Measurements from ENCODE around the gene FGD5. TPM values are rescaled to one million over a fixed set of nuclear protein-coding genes. Genes with fewer than 3 reads are reported as not detected.

The FGD5 gene
- total and polyA plus RNA-seq, 4 donors, result 12.0 to 21.9 (median 13.2) TPM

DNA sequence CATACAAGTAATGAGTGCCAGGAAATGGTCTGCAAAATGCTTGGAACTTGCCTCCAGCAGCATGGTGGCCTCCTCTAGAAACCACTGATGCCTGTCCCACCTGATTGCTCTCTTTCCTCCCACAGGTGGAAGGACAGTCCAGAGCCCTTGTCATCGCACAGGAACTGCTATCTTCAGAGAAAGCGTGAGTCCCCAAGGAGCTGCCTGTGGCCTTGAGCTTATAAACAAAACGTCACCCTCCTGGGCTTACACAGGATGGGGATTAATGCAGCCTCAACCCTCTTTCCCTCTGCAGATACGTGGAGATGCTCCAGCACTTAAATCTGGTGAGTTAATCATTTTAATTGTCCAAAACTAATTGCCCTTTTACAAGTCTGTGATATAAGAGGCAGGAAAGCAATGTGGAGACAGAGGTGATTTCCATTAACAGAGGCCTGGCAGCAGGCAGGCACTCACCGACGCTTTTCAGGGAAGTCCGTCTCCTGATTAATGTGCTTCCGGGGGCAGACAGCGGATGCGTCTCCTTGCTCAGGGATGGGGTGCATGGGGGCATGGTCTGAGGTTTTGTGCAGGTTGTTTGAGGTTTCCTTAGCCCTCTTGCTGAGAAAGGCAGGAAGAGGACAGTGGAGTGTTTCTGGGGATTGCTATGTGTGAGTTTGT is 61.8 kb downstream of the FGD5 start:
- Histone ChIP-seq H3K27me3 (ENCODE audit: control insufficient read depth, insufficient read depth, low read length) (no peaks in the 10 kb centered on the region), H3K9me3 (ENCODE audit: control insufficient read depth, insufficient read depth, low read length) (no peaks in the 10 kb centered on the region), H3K36me3 (ENCODE audit: control insufficient read depth, insufficient read depth, low read length) (no peaks in the 10 kb centered on the region), H3K27ac (ENCODE audit: low read depth, low read length) (no peak overlapping the region), H3K4me1 (ENCODE audit: control insufficient read depth, insufficient read depth, low read length) (peaks cover 12% of the 10 kb centered on the region), H3K4me3 (ENCODE audit: low read depth, low read length) (no peak overlapping the region)
- peak in 1 of 6 donors; percentile 68 for DNase-seq (ENCODE audit: low read depth in 4 of 6, low spot score in 6 of 6)
- WGBS (ENCODE audit: insufficient coverage), result 41% methylated on average over 9 of the region's 10 CpGs

DNA sequence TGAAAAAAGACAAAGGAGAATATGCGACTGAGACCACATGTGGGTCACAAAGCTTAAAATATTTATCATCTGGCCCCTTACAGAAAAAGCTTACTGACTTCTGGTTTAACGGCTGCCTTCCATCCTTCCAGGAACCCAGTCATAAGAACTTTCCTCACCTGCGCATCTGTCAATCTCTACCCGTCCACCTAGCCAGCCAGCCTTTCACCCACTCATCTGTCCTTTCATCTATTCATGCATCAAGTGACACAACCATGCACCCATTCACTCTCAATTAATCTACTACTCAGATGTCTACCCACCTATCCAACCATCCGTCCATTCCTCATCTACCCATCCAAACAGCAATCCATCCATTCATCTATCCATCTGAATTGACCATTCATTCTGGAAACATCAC is 64.5 kb downstream of the FGD5 start:
- Histone ChIP-seq H3K27ac (ENCODE audit: low read depth, low read length) (no peak overlapping the region), H3K27me3 (ENCODE audit: control insufficient read depth, insufficient read depth, low read length) (no peaks in the 10 kb centered on the region), H3K4me3 (ENCODE audit: low read depth, low read length) (no peak overlapping the region), H3K36me3 (ENCODE audit: control insufficient read depth, insufficient read depth, low read length) (no peaks in the 10 kb centered on the region), H3K4me1 (ENCODE audit: control insufficient read depth, insufficient read depth, low read length) (peaks cover 5% of the 10 kb centered on the region), H3K9me3 (ENCODE audit: control insufficient read depth, insufficient read depth, low read length) (no peaks in the 10 kb centered on the region)
- 94% methylated on average over 5 of the region's 5 CpGs for WGBS (ENCODE audit: insufficient coverage)
- DNase-seq (ENCODE audit: low read depth in 4 of 6, low spot score in 6 of 6), result no peak

DNA sequence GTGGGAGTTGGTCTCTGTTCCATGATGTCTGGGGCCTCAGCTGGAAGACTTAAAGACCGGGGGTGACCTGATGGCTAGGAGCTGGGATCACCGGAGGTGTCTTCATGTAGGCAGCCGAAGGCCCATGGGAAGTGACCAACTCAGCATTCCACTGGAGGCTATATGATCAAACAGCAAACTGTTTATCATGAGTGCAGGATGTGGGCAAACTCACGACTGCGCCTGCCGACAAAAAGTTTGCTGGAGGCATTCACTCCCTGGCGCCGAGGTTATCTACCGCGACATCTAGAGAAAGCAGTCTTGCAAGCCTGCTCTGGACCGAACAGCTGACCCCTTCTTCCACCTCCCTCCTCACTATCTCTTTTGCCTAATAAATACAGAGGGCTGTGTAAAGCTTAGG is 65.9 kb downstream of the FGD5 start:
- H3K4me1 ChIP-seq (ENCODE audit: control insufficient read depth, insufficient read depth, low read length), result no peaks in the 10 kb centered on the region
- DNase-seq (ENCODE audit: low read depth in 4 of 6, low spot score in 6 of 6), result no peak
- no peaks in the 10 kb centered on the region for H3K9me3 ChIP-seq (ENCODE audit: control insufficient read depth, insufficient read depth, low read length)
- H3K4me3 ChIP-seq (ENCODE audit: low read depth, low read length), result no peak overlapping the region
- no peaks in the 10 kb centered on the region for H3K27me3 ChIP-seq (ENCODE audit: control insufficient read depth, insufficient read depth, low read length)
- 76% methylated on average over 3 of the region's 11 CpGs for WGBS (ENCODE audit: insufficient coverage)
- no peaks in the 10 kb centered on the region for H3K36me3 ChIP-seq (ENCODE audit: control insufficient read depth, insufficient read depth, low read length)
- no peak overlapping the region for H3K27ac ChIP-seq (ENCODE audit: low read depth, low read length)

DNA sequence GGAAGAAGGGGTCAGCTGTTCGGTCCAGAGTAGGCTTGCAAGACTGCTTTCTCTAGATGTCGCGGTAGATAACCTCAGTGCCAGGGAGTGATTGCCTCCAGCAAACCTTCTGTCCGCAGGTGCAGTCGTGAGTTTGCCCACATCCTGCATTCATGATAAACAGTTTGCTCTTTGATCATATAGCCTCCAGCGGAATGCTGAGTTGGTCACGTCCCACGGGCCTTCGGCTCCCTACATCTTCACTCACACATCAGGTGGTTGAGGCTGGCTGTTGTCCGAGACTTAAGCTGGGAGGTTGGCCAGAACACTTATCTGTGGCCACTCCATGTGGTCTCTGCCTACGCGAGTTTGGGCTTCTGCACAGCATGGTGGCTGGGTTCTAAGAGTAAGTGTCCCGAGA is 66.5 kb downstream of the FGD5 start:
- no peak overlapping the region for H3K4me3 ChIP-seq (ENCODE audit: low read depth, low read length)
- no peaks in the 10 kb centered on the region for H3K27me3 ChIP-seq (ENCODE audit: control insufficient read depth, insufficient read depth, low read length)
- H3K9me3 ChIP-seq (ENCODE audit: control insufficient read depth, insufficient read depth, low read length), result no peaks in the 10 kb centered on the region
- no peaks in the 10 kb centered on the region for H3K4me1 ChIP-seq (ENCODE audit: control insufficient read depth, insufficient read depth, low read length)
- 92% methylated on average over 6 of the region's 13 CpGs for WGBS (ENCODE audit: insufficient coverage)
- no peaks in the 10 kb centered on the region for H3K36me3 ChIP-seq (ENCODE audit: control insufficient read depth, insufficient read depth, low read length)
- DNase-seq (ENCODE audit: low read depth in 4 of 6, low spot score in 6 of 6), result no peak
- H3K27ac ChIP-seq (ENCODE audit: low read depth, low read length), result no peak overlapping the region

DNA sequence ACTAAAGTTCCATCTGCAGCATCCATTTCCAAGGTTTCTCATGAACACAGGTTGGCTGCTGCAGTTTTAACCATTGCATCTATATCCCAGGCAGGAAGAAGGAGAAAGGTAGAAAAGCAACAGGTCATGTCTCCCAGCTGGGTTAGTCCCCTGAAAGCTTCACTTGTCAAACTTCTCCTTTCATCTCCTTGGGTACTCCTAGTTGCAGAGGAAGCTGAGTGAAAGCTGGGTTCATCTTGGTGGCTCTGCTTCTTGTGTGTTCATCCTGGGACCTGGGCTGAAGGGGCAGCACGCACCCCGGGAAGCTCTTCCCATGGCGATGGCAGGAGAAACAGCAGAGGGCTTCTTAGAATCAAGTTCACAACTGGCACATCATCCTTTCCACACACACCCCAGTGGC is 67.3 kb downstream of the FGD5 start:
- Histone ChIP-seq H3K27ac (ENCODE audit: low read depth, low read length) (no peak overlapping the region), H3K4me3 (ENCODE audit: low read depth, low read length) (no peak overlapping the region), H3K9me3 (ENCODE audit: control insufficient read depth, insufficient read depth, low read length) (no peaks in the 10 kb centered on the region), H3K27me3 (ENCODE audit: control insufficient read depth, insufficient read depth, low read length) (no peaks in the 10 kb centered on the region), H3K4me1 (ENCODE audit: control insufficient read depth, insufficient read depth, low read length) (no peaks in the 10 kb centered on the region), H3K36me3 (ENCODE audit: control insufficient read depth, insufficient read depth, low read length) (no peaks in the 10 kb centered on the region)
- 96% methylated on average over 3 of the region's 3 CpGs for WGBS (ENCODE audit: insufficient coverage)
- DNase-seq (ENCODE audit: low read depth in 4 of 6, low spot score in 6 of 6), result no peak

DNA sequence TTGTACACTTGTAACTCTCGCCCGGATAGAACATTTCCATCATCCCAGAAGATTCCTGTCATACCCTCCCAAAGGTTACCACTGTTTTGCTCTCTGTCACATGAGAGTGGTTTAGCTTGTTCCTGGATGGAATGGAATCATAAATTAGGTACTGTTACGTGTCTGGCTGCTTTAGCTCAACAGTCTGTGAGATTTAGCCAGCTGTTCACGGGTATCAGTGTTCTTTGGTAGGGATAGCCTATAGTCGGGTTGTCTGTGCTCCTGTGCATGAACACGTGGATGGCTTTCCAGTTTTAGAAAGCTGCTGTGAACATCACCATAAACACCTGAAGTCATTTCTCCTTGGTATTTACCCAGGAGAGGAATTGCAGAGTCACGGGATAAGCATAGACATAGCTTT is 70.4 kb downstream of the FGD5 start:
- WGBS (ENCODE audit: insufficient coverage), result no CpG with 5 or more reads among the region's 7 CpGs
- no peaks in the 10 kb centered on the region for H3K9me3 ChIP-seq (ENCODE audit: control insufficient read depth, insufficient read depth, low read length)
- no peaks in the 10 kb centered on the region for H3K27me3 ChIP-seq (ENCODE audit: control insufficient read depth, insufficient read depth, low read length)

DNA sequence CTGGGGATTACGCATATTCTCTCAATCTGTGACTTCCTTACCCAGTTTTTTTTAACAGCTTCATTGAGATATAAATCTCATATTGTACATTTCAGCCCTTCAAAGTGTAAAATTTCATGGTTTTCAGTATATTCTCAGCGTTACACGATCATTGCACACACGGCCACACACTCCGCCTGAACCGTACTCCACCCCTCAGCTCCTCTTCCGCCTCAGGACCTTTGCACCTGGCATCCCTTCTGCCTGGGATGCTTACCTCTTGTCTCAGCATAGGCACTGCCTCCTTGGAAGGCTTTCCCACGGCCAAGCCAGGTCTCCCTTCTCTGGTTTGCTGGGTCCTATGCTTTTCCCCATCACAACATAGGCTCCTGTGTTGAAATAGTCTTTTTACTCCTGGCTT is 71.2 kb downstream of the FGD5 start:
- Histone ChIP-seq H3K4me1 (ENCODE audit: control insufficient read depth, insufficient read depth, low read length) (no peaks in the 10 kb centered on the region), H3K36me3 (ENCODE audit: control insufficient read depth, insufficient read depth, low read length) (no peaks in the 10 kb centered on the region), H3K27ac (ENCODE audit: low read depth, low read length) (no peak overlapping the region), H3K4me3 (ENCODE audit: low read depth, low read length) (no peak overlapping the region), H3K27me3 (ENCODE audit: control insufficient read depth, insufficient read depth, low read length) (no peaks in the 10 kb centered on the region), H3K9me3 (ENCODE audit: control insufficient read depth, insufficient read depth, low read length) (no peaks in the 10 kb centered on the region)
- no peak for DNase-seq (ENCODE audit: low read depth in 4 of 6, low spot score in 6 of 6)
- WGBS (ENCODE audit: insufficient coverage), result 89% methylated on average over 8 of the region's 8 CpGs

More for the DNA sequence above, 70.4 kb downstream of the FGD5 start:
- Histone ChIP-seq H3K4me1 (ENCODE audit: control insufficient read depth, insufficient read depth, low read length) (no peaks in the 10 kb centered on the region), H3K27ac (ENCODE audit: low read depth, low read length) (no peak overlapping the region), H3K36me3 (ENCODE audit: control insufficient read depth, insufficient read depth, low read length) (no peaks in the 10 kb centered on the region), H3K4me3 (ENCODE audit: low read depth, low read length) (no peak overlapping the region)
- DNase-seq (ENCODE audit: low read depth in 4 of 6, low spot score in 6 of 6), result peak in 1 of 6 donors; percentile 58

DNA sequence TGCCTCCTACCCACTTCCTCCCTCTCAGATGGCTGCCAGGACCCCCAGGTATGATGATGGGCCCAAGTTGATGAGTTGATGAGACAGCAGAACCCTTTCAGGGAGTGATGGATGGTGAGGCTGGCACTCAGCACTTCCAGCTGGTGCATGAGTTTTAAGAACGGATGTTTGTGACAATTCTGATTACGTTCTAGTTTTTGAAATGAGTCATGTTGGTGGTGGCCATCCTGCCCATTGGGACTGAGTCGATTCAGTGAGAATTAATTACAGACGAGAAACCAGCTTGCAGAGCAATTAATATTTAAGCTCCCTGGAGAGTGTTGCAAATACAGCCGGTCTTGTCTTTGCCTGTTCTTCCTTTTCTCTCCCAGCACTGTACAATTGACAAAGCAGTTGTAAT is 71.7 kb downstream of the FGD5 start:
- Histone ChIP-seq H3K27me3 (ENCODE audit: control insufficient read depth, insufficient read depth, low read length) (no peaks in the 10 kb centered on the region), H3K36me3 (ENCODE audit: control insufficient read depth, insufficient read depth, low read length) (no peaks in the 10 kb centered on the region), H3K9me3 (ENCODE audit: control insufficient read depth, insufficient read depth, low read length) (no peaks in the 10 kb centered on the region), H3K4me3 (ENCODE audit: low read depth, low read length) (no peak overlapping the region), H3K27ac (ENCODE audit: low read depth, low read length) (no peak overlapping the region), H3K4me1 (ENCODE audit: control insufficient read depth, insufficient read depth, low read length) (no peaks in the 10 kb centered on the region)
- WGBS (ENCODE audit: insufficient coverage), result 68% methylated on average over 5 of the region's 5 CpGs
- DNase-seq (ENCODE audit: low read depth in 4 of 6, low spot score in 6 of 6), result peak in 1 of 6 donors; percentile 52

DNA sequence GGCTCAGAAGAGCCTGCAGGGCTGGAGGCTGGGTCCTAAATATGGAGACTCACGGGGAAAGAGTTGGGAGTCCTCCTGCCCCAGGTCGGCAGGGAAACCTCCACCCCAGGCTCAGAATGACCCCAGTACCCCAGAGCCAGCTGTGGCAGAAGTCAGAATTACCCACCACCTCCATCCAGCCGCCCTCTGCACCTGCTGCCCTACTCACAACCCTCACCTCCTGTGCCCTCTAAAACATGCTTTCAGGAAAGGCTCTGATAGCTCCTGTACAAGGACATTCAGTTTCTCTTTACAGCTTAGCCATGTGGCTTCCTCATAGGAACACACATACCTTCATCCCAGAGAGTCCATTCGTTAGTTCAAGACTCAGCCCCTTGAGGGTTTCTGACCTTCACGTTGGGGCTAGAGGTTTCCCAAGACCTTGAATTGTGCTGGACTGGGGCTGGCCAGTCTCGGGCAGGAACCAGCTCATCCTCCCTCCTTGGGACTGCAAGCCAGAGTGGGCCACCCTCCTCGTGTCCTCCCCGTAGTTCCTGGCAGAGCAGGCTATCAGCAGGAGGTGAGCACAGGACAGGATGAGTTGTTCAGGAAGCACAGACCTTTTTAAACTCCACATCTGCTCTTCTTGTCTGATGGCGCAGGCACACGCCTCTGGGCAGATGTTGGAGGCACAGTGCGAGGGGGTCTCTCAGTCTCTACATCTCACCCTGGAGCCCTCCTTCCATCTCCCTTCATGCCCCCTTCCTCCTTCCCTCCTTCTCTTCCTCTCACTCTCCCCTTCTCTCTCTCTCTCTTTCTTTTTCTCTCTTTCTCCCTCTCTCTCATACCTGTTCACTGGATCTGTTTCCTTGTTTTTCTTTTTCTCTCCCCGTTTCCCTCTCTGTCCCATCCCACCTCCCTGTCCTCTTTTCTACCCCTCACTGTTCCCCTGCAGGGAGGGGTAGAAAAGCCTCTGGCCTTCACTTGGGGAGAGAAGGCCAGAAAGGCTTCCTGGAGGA is 72.7 kb downstream of the FGD5 start:
- no peak overlapping the region for H3K27ac ChIP-seq (ENCODE audit: low read depth, low read length)
- WGBS (ENCODE audit: insufficient coverage), result 73% methylated on average over 11 of the region's 12 CpGs
- no peak for DNase-seq (ENCODE audit: low read depth in 4 of 6, low spot score in 6 of 6)

More for the DNA sequence above, 72.7 kb downstream of the FGD5 start:
- Histone ChIP-seq H3K27me3 (ENCODE audit: control insufficient read depth, insufficient read depth, low read length) (no peaks in the 10 kb centered on the region), H3K4me3 (ENCODE audit: low read depth, low read length) (no peak overlapping the region), H3K4me1 (ENCODE audit: control insufficient read depth, insufficient read depth, low read length) (no peaks in the 10 kb centered on the region), H3K36me3 (ENCODE audit: control insufficient read depth, insufficient read depth, low read length) (no peaks in the 10 kb centered on the region), H3K9me3 (ENCODE audit: control insufficient read depth, insufficient read depth, low read length) (no peaks in the 10 kb centered on the region)

All from spinal cord (tissue), 10 donors.